HFFc6 (cell line): ENCODE results near the gene ARHGAP15. TPM values are rescaled to one million over a fixed set of nuclear protein-coding genes. Genes with fewer than 3 reads are reported as not detected.

Experiments used
- DNase-seq: peaks from one replicate; pipeline ENCODE4 v3.0.0-alpha.2; 2018
- H3K27ac Mint-ChIP-seq: 2 replicates; pipeline ENCODE4 v1.8.0; 2020; ENCODE audit warnings: mild to moderate bottlenecking, mixed read lengths
- H3K27me3 Mint-ChIP-seq: 2 replicates; pipeline ENCODE4 v1.8.0; 2021; ENCODE audit warnings: mild to moderate bottlenecking, moderate library complexity, mixed read lengths; ENCODE audit not compliant: insufficient read depth
- H3K36me3 Mint-ChIP-seq: 2 replicates; pipeline ENCODE4 v1.8.0; 2021; ENCODE audit warnings: low read depth, mixed read lengths
- H3K4me1 Mint-ChIP-seq: 2 replicates; pipeline ENCODE4 v1.8.0; 2020; ENCODE audit warnings: low read depth, mixed read lengths
- H3K4me3 Mint-ChIP-seq: 2 replicates; pipeline ENCODE4 v1.8.0; 2020; ENCODE audit warnings: mild to moderate bottlenecking, moderate library complexity, mixed read lengths
- H3K9me3 Mint-ChIP-seq: 2 replicates; pipeline ENCODE4 v1.8.0; 2020; ENCODE audit warnings: mild to moderate bottlenecking, mixed read lengths
- total RNA-seq, 6 experiments: library from RNA; stranded (reverse); fragmentation: NEBNext Ultra II Directional; extraction: Animal tissue kit (Norgen Biotek cat#: 25700); gene quantifications; 2 replicates in 1 of 6; 3 replicates in 5 of 6; pipeline ENCODE4 v1.2.3, GENCODE V29; 2021
- TF ChIP-seq, protein P1 (sequence below): fragments of 200-600 bp; sonication (generic); IDR thresholded peaks from 2 replicates; pipeline ENCODE4 v1.5.0; 2021; ENCODE audit warnings: antibody characterized with exemption, mild to moderate bottlenecking

ARHGAP15 gene
- total RNA-seq, 6 experiments from 2014 or later, result not detected

DNA sequence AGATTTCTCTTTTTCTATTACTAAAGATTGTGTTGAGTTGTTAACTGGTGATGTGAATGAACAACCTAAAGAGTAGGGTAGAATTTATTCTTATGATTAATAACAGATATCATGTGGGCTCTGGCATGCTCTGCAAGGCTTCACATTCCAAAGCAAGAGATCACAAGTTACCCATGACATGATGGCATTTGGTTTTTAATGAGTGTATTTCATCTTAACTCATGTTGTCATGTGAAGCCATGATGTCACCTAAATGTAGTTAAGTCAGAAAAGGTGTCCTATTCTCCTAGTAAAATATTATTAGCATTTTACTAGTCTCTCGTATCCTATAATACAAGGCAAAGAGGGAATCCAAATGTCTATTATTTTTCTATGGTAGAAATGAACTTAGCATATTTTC lies 678.0 kb downstream of the ARHGAP15 start:
- H3K36me3 Mint-ChIP-seq, result no peaks in the 10 kb centered on the region
- DNase-seq, result no peak
- no peak overlapping the region for H3K4me3 Mint-ChIP-seq
- H3K4me1 Mint-ChIP-seq, result peaks cover 54% of the 10 kb centered on the region
- no peaks in the 10 kb centered on the region for H3K9me3 Mint-ChIP-seq
- TF ChIP-seq, protein P1, sequence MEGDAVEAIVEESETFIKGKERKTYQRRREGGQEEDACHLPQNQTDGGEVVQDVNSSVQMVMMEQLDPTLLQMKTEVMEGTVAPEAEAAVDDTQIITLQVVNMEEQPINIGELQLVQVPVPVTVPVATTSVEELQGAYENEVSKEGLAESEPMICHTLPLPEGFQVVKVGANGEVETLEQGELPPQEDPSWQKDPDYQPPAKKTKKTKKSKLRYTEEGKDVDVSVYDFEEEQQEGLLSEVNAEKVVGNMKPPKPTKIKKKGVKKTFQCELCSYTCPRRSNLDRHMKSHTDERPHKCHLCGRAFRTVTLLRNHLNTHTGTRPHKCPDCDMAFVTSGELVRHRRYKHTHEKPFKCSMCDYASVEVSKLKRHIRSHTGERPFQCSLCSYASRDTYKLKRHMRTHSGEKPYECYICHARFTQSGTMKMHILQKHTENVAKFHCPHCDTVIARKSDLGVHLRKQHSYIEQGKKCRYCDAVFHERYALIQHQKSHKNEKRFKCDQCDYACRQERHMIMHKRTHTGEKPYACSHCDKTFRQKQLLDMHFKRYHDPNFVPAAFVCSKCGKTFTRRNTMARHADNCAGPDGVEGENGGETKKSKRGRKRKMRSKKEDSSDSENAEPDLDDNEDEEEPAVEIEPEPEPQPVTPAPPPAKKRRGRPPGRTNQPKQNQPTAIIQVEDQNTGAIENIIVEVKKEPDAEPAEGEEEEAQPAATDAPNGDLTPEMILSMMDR, result no peak
- H3K27ac Mint-ChIP-seq, result no peak overlapping the region
- no peaks in the 10 kb centered on the region for H3K27me3 Mint-ChIP-seq

DNA sequence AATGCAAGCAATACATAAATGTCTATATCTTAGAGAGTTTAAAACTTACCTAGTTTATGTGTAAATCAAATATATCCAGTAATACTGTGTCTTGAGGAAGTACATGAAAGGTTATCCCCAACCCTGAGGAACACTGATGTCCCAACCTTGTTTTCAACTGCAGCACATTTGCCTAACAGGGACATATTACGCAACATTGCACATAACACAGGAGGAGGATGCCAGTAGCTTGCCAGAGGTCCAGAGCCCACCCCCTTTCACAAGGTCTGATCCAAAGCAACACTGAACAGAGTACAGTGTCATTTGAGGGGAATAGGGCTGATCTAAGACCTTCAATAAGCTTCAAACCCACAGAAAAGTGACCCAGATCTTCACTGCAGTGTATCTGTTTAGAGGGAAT lies 678.5 kb downstream of the ARHGAP15 start:
- DNase-seq, result no peak
- peaks cover 54% of the 10 kb centered on the region for H3K4me1 Mint-ChIP-seq
- H3K36me3 Mint-ChIP-seq, result no peaks in the 10 kb centered on the region
- TF ChIP-seq, protein P1, result no peak
- H3K27ac Mint-ChIP-seq, result no peak overlapping the region
- H3K4me3 Mint-ChIP-seq, result no peak overlapping the region
- no peaks in the 10 kb centered on the region for H3K9me3 Mint-ChIP-seq
- no peaks in the 10 kb centered on the region for H3K27me3 Mint-ChIP-seq

DNA sequence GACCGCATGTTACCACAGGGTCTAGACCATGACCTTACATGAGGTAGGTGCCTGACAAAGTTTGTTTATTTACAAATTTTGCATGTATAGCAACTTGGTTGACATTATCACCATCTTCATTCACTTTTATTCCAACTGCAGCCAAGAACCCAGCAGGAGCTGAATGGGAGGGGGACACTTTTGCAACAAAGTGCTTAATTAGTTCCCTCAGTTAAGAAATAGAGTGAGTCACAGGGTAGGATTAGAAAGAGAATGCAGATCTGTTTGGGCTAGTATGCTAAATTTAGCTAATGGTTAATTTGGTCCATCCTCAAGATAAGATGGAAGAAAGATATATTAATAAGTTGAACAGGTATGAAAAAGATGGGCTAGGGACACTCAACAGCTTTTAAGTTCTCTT lies 678.9 kb downstream of the ARHGAP15 start:
- no peak overlapping the region for H3K27ac Mint-ChIP-seq
- TF ChIP-seq, protein P1, result no peak
- H3K27me3 Mint-ChIP-seq, result no peaks in the 10 kb centered on the region
- no peaks in the 10 kb centered on the region for H3K9me3 Mint-ChIP-seq
- no peak overlapping the region for H3K4me3 Mint-ChIP-seq
- H3K4me1 Mint-ChIP-seq, result peaks cover 54% of the 10 kb centered on the region
- H3K36me3 Mint-ChIP-seq, result no peaks in the 10 kb centered on the region
- no peak for DNase-seq

DNA sequence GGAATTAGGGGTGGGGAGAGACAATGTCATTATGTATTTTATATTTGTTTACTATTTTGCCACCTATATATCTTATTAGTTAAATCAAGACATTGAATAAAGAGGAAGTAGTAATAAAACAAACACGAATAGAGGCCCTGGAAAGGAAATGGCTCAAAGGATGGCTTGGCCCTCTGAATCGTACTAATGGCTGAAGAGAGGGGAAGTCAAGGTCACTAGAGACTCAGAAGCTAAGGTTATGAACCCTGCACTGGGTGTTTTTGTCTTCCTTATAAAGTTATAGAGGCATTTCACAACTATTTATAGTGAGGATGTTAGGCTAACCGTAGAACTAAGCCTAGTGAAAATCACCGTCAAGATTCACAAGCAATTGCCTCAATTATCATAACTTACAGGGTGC lies 685.9 kb downstream of the ARHGAP15 start:
- peaks cover 27% of the 10 kb centered on the region for H3K4me1 Mint-ChIP-seq
- TF ChIP-seq, protein P1, result no peak
- no peaks in the 10 kb centered on the region for H3K36me3 Mint-ChIP-seq
- no peaks in the 10 kb centered on the region for H3K9me3 Mint-ChIP-seq
- H3K27me3 Mint-ChIP-seq, result no peaks in the 10 kb centered on the region
- no peak overlapping the region for H3K4me3 Mint-ChIP-seq
- H3K27ac Mint-ChIP-seq, result no peak overlapping the region
- no peak for DNase-seq

DNA sequence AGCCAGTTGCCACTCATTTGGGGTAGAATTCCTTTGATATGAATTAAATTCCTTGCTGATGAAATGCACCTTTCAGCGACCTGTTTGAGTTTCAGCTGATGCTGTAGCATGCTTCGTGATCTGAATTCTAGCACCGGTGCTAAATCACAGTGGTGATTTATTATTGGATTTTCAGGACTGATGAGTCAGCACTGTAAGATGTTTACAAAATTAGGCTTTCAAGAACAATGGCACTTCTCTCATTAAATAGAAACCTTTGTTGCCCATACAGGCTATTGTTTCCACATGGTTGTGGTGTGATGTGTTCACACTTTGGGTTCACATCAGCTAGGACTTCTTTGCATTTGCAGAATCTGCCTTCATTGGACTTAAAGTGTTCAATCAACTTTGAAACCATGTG lies 687.7 kb downstream of the ARHGAP15 start:
- Mint-ChIP-seq H3K4me3 (no peak overlapping the region), H3K9me3 (no peaks in the 10 kb centered on the region), H3K27ac (no peak overlapping the region), H3K36me3 (no peaks in the 10 kb centered on the region), H3K4me1 (peaks cover 34% of the 10 kb centered on the region), H3K27me3 (no peaks in the 10 kb centered on the region)
- TF ChIP-seq, protein P1, result no peak
- no peak for DNase-seq
